B cell (primary cell): ENCODE measurements around the gene WFIKKN2. TPM values are rescaled to one million over a fixed set of nuclear protein-coding genes. Genes with fewer than 3 reads are reported as not detected.

Experiments
- ATAC-seq: fragments of 200-7000 bp; cut with Tn5 transposase; one replicate; pipeline ENCODE4 v1.10.0; 2021; ENCODE audit warnings: low read depth, mild to moderate bottlenecking, moderate number of reproducible peaks, moderate library complexity
- CTCF ChIA-PET: fragments of 350-600 bp; sonication (Branson Sonifier 250); formaldehyde crosslinking; loops from one replicate; lab custom pipeline; 2021; ENCODE audit warnings: antibody characterized with exemption, inconsistent platforms; lab: Charles Lee
- POLR2A ChIA-PET: fragments of 350-600 bp; sonication (Branson Sonifier 250); formaldehyde crosslinking; loops from one replicate; lab custom pipeline; 2021; ENCODE audit warnings: antibody characterized with exemption; lab: Charles Lee
- DNase-seq: peaks from one replicate; pipeline ENCODE4 v3.0.0; 2013
- H2AFZ ChIP-seq: 2 replicates; pipeline ENCODE4 v1.6.1; 2012; ENCODE audit warnings: mild to moderate bottlenecking, low read depth, low read length; ENCODE audit not compliant: insufficient read depth, poor library complexity, severe bottlenecking
- H3K27ac ChIP-seq, 2 donors: 1 replicate in 1 of 2; 2 replicates in 1 of 2; pipeline ENCODE4 v1.5.1; 2012 to 2013; ENCODE audit warnings: low read length in 2 of 2, mild to moderate bottlenecking in 2 of 2, moderate library complexity in 1 of 2
- H3K27me3 ChIP-seq, 4 experiments: fragments of 200-600 bp in 1 of 4; sonication (generic) in 1 of 4; replicated peaks in 1 of 4; 1 replicate in 2 of 4; 2 replicates in 2 of 4; pipeline versions ENCODE4 v1.6.1 to v1.7.0; 2013 to 2016; ENCODE audit warnings: low read length in 3 of 4, mild to moderate bottlenecking in 2 of 4, mixed read lengths in 1 of 4, moderate library complexity in 1 of 4; ENCODE audit not compliant: insufficient read depth in 4 of 4, control insufficient read depth in 3 of 4; ENCODE audit errors: control extremely low read depth in 1 of 4
- H3K36me3 ChIP-seq, 2 experiments: replicated peaks in 1 of 2; 1 replicate in 1 of 2; 2 replicates in 1 of 2; pipeline versions ENCODE4 v1.6.1 to v1.7.1; 2013; ENCODE audit warnings: low read length in 1 of 2; ENCODE audit not compliant: insufficient read depth in 2 of 2, control insufficient read depth in 1 of 2; ENCODE audit errors: control extremely low read depth in 1 of 2, extremely low read depth in 1 of 2
- H3K4me1 ChIP-seq, 2 donors: fragments of 200-600 bp in 1 of 2; sonication (generic) in 1 of 2; 1 replicate in 1 of 2; 2 replicates in 1 of 2; pipeline versions ENCODE4 v1.5.1 to v1.6.1; 2013 to 2017; ENCODE audit warnings: low read length in 2 of 2; ENCODE audit not compliant: control insufficient read depth in 2 of 2, insufficient read depth in 2 of 2
- H3K4me2 ChIP-seq: replicated peaks from 2 replicates; pipeline ENCODE3; 2012; ENCODE audit warnings: mild to moderate bottlenecking, low read depth, low read length; ENCODE audit not compliant: poor library complexity, severe bottlenecking
- H3K4me3 ChIP-seq, 5 experiments: fragments of 200-600 bp in 1 of 5; sonication (generic) in 1 of 5; 1 replicate in 3 of 5; 2 replicates in 2 of 5; pipeline versions ENCODE4 v1.5.1 to v1.7.0; 2011 to 2016; ENCODE audit warnings: low read length in 4 of 5, mild to moderate bottlenecking in 4 of 5, low read depth in 2 of 5, control low read depth in 1 of 5, moderate library complexity in 1 of 5; ENCODE audit not compliant: insufficient read depth in 1 of 5; ENCODE audit errors: control extremely low read depth in 1 of 5, extremely low read depth in 1 of 5
- H3K79me2 ChIP-seq: fragments of 200-600 bp; sonication (generic); one replicate; pipeline ENCODE4 v1.6.0; 2016; ENCODE audit warnings: low read length; ENCODE audit not compliant: control insufficient read depth, insufficient read depth
- H3K9ac ChIP-seq: fragments of 200-600 bp; sonication (generic); 2 replicates; pipeline ENCODE4 v1.6.1; 2017; ENCODE audit warnings: mild to moderate bottlenecking, low read length, moderate library complexity
- H3K9me3 ChIP-seq, 3 donors: one replicate each; pipeline versions ENCODE4 v1.6.1 to v1.7.1; 2013; ENCODE audit warnings: low read length in 2 of 3; ENCODE audit not compliant: control insufficient read depth in 2 of 3, insufficient read depth in 1 of 3; ENCODE audit errors: control extremely low read depth in 1 of 3
- H4K20me1 ChIP-seq: 2 replicates; pipeline ENCODE4 v1.6.0; 2012; ENCODE audit warnings: mild to moderate bottlenecking, low read length; ENCODE audit not compliant: insufficient read depth, control insufficient read depth, poor library complexity, severe bottlenecking
- H3K27ac Mint-ChIP-seq: one replicate; pipeline ENCODE4 v1.8.0; 2021; ENCODE audit warnings: mixed read lengths
- H3K27me3 Mint-ChIP-seq: one replicate; pipeline ENCODE4 v1.8.0; 2021; ENCODE audit warnings: mixed read lengths
- H3K4me1 Mint-ChIP-seq: one replicate; pipeline ENCODE4 v1.8.0; 2021; ENCODE audit warnings: mixed read lengths
- H3K4me3 Mint-ChIP-seq: one replicate; pipeline ENCODE4 v1.8.0; 2021; ENCODE audit warnings: mixed read lengths
- H3K9me3 Mint-ChIP-seq: one replicate; pipeline ENCODE4 v1.8.0; 2022; ENCODE audit warnings: mixed read lengths; ENCODE audit not compliant: insufficient read depth
- EZH2 ChIP-seq: IDR thresholded peaks from 2 replicates; pipeline ENCODE4 v1.6.1; 2012; ENCODE audit warnings: borderline replicate concordance, low read depth, mild to moderate bottlenecking, moderate library complexity, low read length; ENCODE audit not compliant: insufficient read depth, poor library complexity, severe bottlenecking
- WGBS: methylation state at CpG from one replicate; pipeline ENCODE4 v1.1.5; 2013; ENCODE audit warnings: missing lambda C conversion rate; ENCODE audit not compliant: insufficient coverage; 5-methylcytosine and 5-hydroxymethylcytosine counted together
- intact Hi-C: fragments of 100-400 bp; cut with micrococcal nuclease; formaldehyde crosslinking; loops from one replicate; pipeline ENCODE4 v1.10.0; 2022
- polyA plus RNA-seq: library from polyadenylated mRNA; depleted of rRNA; stranded (reverse); fragments of >200 nt; gene quantifications from 2 replicates; pipeline ENCODE4 v1.2.3, GENCODE V29; 2012
- total RNA-seq, 2 donors: library from RNA; stranded (reverse); fragments of 120-200 nt in 1 of 2; gene quantifications; 1 replicate in 1 of 2; 2 replicates in 1 of 2; pipeline versions ENCODE4 v1.2.3 to v1.2.4, GENCODE V29; 2013 to 2022
- TF ChIP-seq, protein P1 (sequence below): fragments of 200-600 bp; IDR thresholded peaks from one replicate; pipeline ENCODE4 v1.8.0; 2022; ENCODE audit warnings: antibody characterized with exemption, mild to moderate bottlenecking

Gene WFIKKN2
- total and polyA plus RNA-seq, 2 donors (not counting 1 experiment from before 2014, with no cell fraction given), result not detected

DNA sequence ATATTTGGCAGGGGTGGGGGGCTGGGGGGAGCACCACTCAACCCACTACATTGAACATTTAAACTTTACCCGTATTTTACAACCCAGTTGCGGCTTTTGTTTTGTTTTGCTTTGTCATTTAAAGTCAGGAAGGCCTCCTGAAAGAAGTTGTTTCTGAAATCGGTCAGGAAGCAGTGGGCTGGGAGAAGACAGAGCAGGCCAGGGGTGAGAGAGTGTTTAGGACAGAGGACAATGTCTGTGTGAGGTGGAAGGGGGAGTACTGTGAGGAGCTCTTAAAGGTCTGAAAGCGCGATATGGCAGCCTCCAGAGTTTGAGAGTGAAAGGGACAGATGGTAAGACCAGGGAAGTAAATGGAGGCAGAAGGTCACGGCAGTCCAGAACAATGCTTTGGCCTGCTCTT, 6.1 kb upstream of the WFIKKN2 start:
- DNase-seq, result no peak
- H3K4me1 ChIP-seq, result no peaks in the 10 kb centered on the region
- TF ChIP-seq EZH2, result no peak
- TF ChIP-seq, protein P1, sequence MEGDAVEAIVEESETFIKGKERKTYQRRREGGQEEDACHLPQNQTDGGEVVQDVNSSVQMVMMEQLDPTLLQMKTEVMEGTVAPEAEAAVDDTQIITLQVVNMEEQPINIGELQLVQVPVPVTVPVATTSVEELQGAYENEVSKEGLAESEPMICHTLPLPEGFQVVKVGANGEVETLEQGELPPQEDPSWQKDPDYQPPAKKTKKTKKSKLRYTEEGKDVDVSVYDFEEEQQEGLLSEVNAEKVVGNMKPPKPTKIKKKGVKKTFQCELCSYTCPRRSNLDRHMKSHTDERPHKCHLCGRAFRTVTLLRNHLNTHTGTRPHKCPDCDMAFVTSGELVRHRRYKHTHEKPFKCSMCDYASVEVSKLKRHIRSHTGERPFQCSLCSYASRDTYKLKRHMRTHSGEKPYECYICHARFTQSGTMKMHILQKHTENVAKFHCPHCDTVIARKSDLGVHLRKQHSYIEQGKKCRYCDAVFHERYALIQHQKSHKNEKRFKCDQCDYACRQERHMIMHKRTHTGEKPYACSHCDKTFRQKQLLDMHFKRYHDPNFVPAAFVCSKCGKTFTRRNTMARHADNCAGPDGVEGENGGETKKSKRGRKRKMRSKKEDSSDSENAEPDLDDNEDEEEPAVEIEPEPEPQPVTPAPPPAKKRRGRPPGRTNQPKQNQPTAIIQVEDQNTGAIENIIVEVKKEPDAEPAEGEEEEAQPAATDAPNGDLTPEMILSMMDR, result no peak
- peaks cover 0 to 5% (median under 1%) of the 10 kb centered on the region in 4 experiments for H3K27me3 ChIP-seq
- Mint-ChIP-seq H3K27me3 (peaks cover 17% of the 10 kb centered on the region), H3K4me3 (no peak overlapping the region), H3K27ac (no peak overlapping the region), H3K4me1 (no peaks in the 10 kb centered on the region), H3K9me3 (no peaks in the 10 kb centered on the region)
- no peaks in the 10 kb centered on the region for H3K9me3 ChIP-seq
- no peaks in the 10 kb centered on the region for H3K36me3 ChIP-seq
- no peak overlapping the region for H2AFZ ChIP-seq
- H3K4me2 ChIP-seq, result no peak overlapping the region
- 43% methylated on average over 4 of the region's 6 CpGs for WGBS
- H4K20me1 ChIP-seq, result no peaks in the 10 kb centered on the region
- H3K4me3 ChIP-seq, result no peak overlapping the region
- CTCF ChIA-PET, result interaction anchor here (1.2 kb wide), 1 partner anchor 46 kb away, joined by 3 read pairs; no protein-coding TSS in a partner anchor
- ATAC-seq, result no peak
- POLR2A ChIA-PET, result interaction anchor here (0.5 kb wide), 1 partner anchor 912 kb away, joined by 7 read pairs; no protein-coding TSS in a partner anchor
- H3K79me2 ChIP-seq, result no peaks in the 10 kb centered on the region
- no peak overlapping the region for H3K9ac ChIP-seq
- no peak overlapping the region for H3K27ac ChIP-seq
- intact Hi-C loops, result loop anchor here (5.0 kb wide), 1 partner anchor 187 kb away; no protein-coding TSS in a partner anchor

DNA sequence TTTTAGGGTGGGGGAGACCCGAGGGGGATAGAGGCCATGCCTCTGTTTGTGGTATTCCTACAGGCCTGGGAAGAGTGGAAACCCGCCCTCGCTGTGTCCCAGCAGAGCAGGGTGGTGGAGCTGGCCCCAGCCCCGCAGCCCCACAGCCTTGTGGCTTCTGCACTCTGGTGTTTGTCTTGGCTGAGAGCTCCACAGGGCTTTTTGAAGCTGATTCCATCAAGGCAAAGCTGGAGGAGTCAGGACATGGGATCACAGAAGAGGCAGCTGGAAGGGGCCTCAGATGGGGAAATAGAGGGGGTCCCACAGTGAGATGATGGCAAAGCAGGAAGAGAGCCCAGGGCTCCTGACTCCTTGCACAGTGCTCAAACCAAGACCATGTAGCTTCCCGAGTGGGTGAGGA, 5.0 kb upstream of the WFIKKN2 start:
- intact Hi-C loops, result no loop called here
- no peaks in the 10 kb centered on the region for H4K20me1 ChIP-seq
- H3K27me3 ChIP-seq, result peaks cover 0 to 5% (median under 1%) of the 10 kb centered on the region in 4 experiments
- ATAC-seq (no peak), DNase-seq (no peak)
- ChIA-PET POLR2A (no interaction called here), CTCF (interaction anchor here (0.9 kb wide), 1 partner anchor 22 kb away, joined by 3 read pairs; no protein-coding TSS in a partner anchor)
- no peaks in the 10 kb centered on the region for H3K4me1 ChIP-seq
- Mint-ChIP-seq H3K27ac (no peak overlapping the region), H3K4me1 (no peaks in the 10 kb centered on the region), H3K9me3 (no peaks in the 10 kb centered on the region), H3K4me3 (no peak overlapping the region), H3K27me3 (peaks cover 22% of the 10 kb centered on the region)
- no peak overlapping the region for H3K4me3 ChIP-seq
- H2AFZ ChIP-seq, result no peak overlapping the region
- H3K79me2 ChIP-seq, result no peaks in the 10 kb centered on the region
- H3K9ac ChIP-seq, result no peak overlapping the region
- no peak overlapping the region for H3K4me2 ChIP-seq
- TF ChIP-seq, protein P1, result no peak
- TF ChIP-seq EZH2, result no peak
- H3K9me3 ChIP-seq, result no peaks in the 10 kb centered on the region
- H3K27ac ChIP-seq, result no peak overlapping the region
- 87% methylated on average over 5 of the region's 5 CpGs for WGBS
- H3K36me3 ChIP-seq, result no peaks in the 10 kb centered on the region
